GM19025 (cell line): Measurements from ENCODE around the gene TMEM26.
"Not testable (repeated sequence)": the region's sequence is repeated elsewhere in the genome, so short reads cannot be mapped to it uniquely, and the experiment has no call there.

Experiments
- ATAC-seq: cut with Tn5 transposase; IDR thresholded peaks from one replicate; pipeline ENCODE4 v1.9.1; 2021; ENCODE audit warnings: mild to moderate bottlenecking, low read depth, moderate library complexity; ENCODE audit not compliant: unreplicated experiment

Gene TMEM26

GRCh38 chr10:61406736-61407135, 46.4 kb downstream of the TMEM26 start:
- ATAC-seq: no peak

- ATAC-seq: no peak
Observed at GRCh38 chr10:61406242-61406641, 46.9 kb downstream of the TMEM26 start.

GRCh38 chr10:61404751-61405150, 48.4 kb downstream of the TMEM26 start:
- ATAC-seq: no peak

DNA sequence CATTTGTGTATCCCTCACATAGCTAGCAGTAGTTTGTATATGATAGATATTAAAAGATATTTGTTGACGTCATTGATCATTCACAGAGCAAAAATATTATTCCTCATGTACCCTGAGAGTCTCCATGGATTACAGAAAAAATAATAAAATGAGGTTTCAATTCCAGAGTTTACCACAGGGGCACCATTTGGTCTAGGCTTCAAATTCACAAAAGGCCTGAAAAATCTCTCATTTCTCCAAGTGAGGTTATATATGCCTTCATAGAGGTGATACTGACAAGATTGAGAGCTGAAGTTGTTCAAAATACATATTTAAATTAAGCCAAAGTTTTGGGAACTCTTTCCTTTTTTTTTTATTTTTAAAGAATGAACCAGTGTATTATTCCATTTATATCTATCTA, 52.7 kb downstream of the TMEM26 start:
- ATAC-seq: no peak

GRCh38 chr10:61399406-61399805, 53.8 kb downstream of the TMEM26 start:
- no peak for ATAC-seq

- no peak for ATAC-seq
Observed at GRCh38 chr10:61398366-61399129, 54.6 kb downstream of the TMEM26 start.

GRCh38 chr10:61397175-61397986, 55.8 kb downstream of the TMEM26 start:
- peak; percentile 50 for ATAC-seq

DNA sequence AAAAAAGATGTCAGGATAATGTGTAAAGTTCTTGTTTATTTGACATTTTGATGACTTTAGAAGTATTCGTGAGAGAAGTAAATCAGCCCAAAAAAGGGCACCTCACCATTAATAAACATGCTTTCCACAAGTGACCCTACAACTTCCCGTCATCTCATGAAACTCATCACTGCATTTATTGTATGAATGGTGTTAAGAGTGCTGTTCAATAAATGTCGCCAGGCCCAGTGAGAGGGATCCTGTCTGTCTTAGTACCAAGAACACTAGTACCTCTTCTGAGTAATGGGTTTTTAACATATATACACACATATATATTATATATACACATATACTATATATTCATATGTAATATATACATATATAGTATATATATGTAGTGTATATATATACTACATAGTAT, 61.9 kb downstream of the TMEM26 start:
- ATAC-seq: peak; percentile 14

GRCh38 chr10:61390851-61391250, 62.3 kb downstream of the TMEM26 start:
- ATAC-seq: peak; percentile 82

GRCh38 chr10:61389887-61390286, 63.3 kb downstream of the TMEM26 start:
- no peak for ATAC-seq

DNA sequence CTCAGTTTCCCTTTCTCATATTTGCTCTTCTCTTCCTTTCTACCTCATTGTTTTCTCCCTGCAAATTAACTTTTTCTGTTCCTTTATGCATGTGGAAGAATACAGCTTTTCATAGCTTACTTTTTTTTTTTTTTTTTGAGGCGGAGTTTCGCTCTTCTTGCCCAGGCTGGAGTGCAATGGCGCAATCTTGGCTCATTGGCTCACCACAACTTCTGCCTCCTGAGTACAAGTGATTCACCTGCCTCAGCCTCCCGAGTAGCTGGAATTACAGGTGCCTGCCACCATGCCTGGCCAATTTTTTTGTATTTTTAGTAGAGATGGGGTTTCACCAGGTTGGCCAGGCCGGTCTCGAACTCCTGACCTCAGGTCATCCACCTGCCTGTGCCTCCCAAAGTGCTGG, 64.2 kb downstream of the TMEM26 start:
- not testable (repeated sequence) for ATAC-seq

DNA sequence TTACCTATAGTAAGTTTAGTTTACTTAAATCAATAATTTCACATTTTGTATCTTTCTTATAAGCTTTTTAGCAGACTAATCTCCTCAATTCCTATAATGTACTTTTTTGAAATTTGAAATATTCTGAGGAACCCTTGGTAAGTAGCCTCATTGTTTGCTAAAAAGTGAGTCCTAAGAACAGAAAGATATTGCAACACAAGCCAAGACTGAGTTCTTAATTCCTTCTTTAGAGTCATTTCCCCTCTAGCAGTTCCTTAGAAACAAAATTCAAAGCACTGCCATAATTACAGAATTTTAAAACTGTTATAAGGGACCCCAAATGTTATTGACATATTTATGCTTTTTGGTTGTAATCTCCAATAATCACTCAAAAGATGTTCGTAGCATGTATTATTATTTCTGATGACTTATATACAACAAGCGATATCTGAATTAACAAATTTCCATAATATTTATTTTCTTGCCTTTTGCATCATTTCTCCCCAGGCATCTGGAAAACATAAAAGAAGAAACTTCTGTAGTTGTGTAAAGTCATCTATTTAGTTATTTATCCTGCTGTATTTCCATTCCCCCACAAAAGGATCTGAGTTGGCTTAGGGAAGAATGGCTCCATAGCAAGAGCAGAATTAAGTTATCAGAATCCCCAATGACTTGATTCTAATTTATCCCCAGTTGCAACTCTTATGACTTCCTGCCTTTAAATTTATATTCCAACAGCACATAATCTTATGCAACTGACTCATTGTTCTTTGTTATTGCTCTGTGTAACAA, 67.8 kb downstream of the TMEM26 start:
- ATAC-seq: no peak

DNA sequence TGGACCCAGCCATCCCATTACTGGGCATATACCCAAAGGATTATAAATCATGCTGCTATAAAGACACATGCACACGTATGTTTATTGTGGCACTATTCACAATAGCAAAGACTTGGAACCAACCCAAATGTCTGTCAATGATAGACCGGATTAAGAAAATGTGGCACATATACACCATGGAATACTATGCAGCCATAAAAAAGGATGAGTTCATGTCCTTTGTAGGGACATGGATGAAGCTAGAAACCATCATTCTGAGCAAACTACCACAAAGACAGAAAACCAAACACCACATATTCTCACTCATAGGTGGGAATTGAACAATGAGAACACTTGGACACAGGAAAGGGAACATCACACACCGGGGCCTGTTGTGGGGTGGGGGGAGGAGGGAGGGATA, 72.0 kb downstream of the TMEM26 start:
- ATAC-seq: not testable (repeated sequence)

DNA sequence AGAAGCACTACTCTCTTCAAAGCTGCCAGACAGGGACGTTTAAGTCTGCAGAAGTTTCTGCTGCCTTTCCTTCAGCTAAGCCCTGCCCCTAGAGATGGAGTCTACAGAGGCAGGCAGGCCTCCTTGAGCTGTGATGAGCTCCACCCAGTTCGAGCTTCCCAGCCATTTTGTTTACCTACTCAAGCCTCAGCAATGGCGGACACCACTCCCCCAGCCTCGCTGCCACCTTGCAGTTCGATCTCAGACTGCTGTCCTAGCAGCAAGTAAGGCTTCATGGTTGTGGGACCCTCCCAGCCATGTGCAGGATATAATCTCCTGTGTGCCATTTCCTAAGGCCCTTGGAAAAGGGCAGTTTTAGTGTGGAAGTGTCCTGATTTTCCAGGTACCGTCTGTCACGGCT, 74.3 kb downstream of the TMEM26 start:
- ATAC-seq: no peak

- ATAC-seq: no peak
Observed at GRCh38 chr10:61376908-61377368, 76.2 kb downstream of the TMEM26 start.

- ATAC-seq: no peak
Observed at GRCh38 chr10:61376377-61376776, 76.8 kb downstream of the TMEM26 start.

DNA sequence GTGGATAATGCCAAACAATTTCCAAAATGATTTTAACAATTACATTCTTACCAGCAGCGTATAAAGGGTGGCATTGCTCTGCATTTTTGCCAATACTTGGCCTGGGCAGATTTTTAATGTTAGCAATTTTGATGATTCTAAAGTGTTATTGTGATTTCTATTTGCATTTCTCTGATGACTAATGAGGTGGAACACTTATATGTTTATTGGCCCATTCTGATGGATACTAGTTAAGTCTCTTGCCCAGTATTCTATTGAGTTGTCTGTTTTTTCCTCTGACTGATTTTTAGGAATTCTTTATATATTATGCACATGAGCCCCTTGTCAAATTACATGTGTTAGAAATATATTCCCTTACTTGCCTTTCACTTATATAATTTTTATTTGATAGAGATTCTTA, 86.8 kb downstream of the TMEM26 start:
- no peak for ATAC-seq

DNA sequence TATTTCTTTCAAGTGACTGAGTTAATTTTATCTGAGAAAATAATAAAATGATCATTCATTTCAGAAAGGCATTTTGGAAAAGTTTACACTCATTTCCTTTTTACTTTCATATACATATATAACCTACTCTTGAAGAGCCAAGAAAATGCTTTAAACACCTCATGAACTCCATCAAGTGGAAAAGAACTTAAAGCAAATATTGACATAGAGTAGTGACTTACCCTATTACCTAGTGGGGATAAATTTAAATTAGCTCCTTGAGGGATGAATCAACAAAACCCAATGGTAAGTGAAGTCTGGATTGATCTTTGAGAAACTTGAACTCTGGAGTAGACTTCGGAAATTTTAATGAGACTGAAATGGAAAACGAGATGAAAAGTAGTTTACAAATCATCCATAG, 88.6 kb downstream of the TMEM26 start:
- ATAC-seq: no peak

- ATAC-seq: no peak
Observed at GRCh38 chr10:61363006-61363405, 90.2 kb downstream of the TMEM26 start.

DNA sequence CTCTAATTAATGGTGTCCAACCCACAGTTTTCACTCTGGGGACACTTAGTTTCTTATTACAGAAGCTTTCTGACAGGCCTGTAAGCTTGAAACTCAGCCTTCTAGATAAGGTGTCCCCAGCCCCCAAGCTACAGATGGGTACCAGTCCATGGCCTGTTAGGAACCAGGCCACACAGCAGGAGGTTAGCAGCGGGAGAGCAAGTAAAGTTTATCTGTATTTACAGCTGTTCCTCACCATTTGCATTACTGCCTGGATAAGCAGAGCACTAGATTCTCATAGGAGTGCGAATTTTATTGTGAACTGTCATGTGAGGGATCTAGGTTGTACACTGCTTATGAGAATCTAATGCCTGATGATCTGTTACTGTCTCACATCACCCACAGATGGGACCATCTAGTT, 93.7 kb downstream of the TMEM26 start:
- ATAC-seq: no peak

DNA sequence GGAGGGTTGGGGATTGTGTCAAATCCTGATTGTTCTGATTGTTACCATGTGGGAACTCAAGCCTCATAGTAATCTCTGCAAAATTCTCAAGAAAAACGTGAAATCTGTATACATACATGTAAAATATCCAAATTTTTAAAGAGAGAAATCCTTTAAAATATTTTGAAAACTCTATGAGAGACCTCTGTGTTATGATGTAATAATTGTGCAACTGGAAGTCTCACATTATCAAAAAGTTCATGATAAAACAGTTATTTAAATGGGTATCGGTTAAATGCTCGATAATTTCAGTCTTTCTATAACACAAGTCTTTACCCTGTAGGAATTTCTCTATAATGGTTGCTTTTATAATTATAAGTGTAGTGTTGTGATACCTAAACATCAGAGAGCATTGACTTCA, 95.5 kb downstream of the TMEM26 start:
- no peak for ATAC-seq
